Limb (tissue), 2 donors: Measurements from ENCODE around the gene BAZ2B.

Source experiments
- DNase-seq, 2 donors: peaks; one replicate each; pipeline ENCODE4 v3.0.0-alpha.2; 2016; ENCODE audit errors: extremely low spot score in 2 of 2

BAZ2B gene

DNA sequence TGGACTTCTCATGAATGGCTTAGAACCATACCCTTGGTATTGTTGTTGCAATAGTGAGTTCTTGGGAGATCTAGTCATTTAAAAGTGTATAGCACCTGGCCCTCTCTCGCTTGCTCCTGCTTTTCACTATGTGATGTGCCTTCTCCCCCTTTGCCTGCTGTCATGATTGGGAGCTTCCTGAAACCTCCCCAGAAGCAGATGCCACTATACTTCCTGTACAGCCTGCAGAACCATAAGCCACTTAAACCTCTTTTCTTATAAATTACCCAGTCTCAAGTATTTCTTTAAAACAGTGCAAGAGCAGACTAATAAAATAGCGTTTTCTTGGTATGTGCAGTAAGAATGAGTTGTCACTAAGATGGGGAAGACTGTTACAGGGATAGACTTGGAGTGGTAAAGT lies 31.6 kb downstream of the BAZ2B start:
- no peak for DNase-seq

DNA sequence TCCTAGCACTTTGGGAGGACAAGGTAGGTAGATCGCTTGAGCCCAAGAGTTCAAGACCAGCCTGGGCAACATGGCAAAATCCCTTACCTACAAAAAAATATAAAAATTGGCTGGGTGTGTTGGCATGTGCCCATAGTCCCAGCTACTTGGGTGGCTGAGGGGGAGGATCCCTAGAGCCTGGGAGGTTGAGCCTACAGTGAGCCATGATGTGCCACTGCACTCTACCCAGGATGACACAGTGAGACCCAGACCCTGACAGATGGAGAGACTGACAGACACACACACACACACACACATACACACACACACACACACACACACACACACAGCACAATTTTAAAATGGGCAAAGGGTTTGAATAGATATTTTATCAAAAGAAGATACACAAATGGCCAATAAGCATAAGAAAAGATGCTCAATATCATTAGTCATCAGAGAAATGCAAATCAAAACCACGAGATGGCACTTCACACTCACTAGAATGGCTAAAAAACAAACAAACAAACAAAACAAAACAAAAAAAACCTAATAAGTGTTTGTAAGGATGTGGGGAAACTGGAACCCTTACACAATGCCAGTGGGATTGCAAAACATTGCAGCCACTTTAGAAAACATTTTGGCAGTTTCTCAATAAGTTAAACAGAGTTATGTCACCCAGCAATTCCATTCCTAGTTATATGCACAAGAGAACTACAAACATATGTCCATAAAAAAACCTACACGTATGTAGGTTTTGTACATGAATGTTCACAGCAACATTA lies 42.3 kb downstream of the BAZ2B start:
- DNase-seq = no peak

DNA sequence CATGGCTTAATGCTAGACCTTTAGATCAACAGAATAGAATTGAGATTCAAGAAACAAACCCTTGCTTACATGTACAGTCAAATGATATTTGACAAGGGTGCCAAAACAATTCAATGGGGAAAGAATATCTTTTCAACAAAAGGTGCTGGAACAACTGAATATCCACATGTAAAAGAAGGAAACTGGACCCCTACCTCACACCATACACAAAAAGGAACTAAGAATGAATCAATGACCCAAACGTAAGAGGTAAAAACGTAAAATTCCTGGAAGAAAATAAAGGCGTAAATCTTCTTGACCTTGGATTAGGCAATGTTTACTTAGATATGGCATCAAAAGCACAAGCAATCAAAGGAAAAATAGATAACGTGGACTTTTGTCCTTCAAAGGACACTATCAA lies 43.1 kb downstream of the BAZ2B start:
- no peak for DNase-seq

DNA sequence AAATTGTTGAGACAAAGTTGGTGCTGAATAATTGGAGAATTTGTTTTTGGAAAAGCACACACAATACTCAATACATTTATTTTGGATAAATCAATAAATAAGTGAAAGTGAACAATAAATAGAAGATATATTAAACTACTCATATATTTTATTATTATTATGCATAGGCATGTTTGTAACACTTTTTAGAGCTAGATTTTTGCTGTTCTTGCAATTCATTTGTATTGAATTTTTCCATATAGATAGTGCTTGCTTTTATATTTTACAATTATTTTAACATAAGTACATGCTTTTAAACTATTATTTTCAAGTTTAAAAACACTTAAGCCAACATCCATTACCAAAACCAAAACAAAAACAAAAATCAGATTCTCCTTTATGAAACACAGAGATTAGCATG lies 43.9 kb downstream of the BAZ2B start:
- no peak for DNase-seq

DNA sequence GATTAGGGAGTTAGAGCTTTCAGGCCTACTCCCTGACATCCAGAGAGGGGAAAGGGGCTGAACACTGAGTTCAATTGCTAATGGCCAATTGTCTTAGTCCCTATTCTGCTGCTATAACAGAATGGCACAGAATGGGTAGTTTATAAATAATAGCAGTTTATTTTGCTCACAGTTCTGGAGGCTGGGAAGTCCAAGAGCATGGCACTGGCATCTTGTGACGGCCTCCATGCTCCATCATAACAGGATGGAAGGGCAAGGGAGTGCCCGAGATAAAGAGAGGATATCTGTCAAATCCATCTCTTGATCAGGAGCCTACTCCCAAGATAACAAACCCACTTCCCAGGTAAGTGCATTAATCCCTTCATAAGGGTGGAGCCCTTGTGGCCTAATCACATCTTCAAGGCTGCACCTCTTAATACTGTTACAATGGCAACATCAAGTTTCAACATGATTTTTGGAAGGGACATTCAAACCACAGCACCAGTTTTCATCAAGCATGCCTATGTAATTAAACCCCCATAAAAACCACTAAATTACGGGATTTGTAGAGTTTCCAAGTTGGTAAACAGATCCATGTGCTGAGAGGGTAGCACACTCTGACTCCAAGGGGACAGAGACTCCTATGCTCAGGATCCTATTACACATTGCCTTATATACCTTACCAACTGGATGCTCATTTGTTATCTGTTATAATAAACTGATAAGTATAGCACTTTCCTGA lies 44.6 kb downstream of the BAZ2B start:
- DNase-seq = no peak

DNA sequence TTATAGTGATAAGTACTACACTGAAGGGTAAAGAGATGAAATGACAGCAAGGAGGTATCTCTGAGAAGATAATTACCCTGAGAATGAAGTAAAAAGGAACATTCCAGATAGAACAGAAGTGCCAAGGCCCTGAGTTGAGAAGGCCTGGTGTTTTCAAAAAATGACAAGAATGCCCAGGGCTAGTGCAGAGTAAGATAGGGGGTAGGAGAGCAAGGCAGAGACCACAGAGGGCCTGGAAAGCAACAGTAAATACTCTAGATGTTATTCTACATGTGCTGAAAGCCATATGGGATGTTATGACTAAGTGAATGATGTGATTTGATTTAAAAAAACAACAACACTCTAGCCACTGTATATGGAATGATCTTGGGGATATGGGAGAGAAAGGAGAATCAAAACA lies 52.3 kb downstream of the BAZ2B start:
- no peak for DNase-seq

DNA sequence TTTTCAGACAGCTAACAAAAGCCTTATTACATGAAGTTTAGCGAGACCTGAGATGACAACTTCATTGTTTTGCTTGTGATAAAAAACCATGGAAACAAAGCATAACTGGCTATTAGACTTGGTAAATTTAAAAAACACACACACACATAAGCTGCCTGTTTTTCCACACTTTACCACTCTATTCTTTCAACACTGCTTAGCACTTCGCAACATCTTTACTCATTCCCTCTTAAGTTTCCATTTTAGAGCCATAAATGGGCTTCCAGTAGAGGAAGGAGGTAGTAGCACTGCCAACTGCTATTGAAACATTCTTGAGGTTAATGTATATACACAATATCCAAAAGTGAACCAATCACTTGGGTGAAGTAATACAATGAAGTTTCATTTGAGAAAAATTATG lies 54.1 kb downstream of the BAZ2B start:
- peak in 1 of 2 donors; percentile 10 for DNase-seq

DNA sequence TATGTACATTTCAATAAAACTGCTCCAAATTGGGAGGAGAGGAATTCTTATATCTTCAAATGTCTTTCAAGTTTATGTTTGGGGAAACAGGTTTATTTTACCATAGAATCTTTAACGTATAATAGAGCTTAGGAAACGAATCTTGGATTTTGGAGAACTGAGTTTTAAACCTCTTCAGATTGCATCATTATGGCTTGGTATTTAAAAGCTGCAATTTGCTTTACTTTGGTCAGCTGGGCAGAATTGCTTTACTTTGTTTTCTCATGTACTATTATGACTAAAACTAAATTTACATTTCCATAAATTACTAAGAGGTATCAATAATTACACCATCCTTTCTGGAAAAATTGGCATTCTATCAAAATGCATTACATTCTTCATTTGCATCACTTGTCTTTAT lies 54.6 kb downstream of the BAZ2B start:
- DNase-seq = no peak

DNA sequence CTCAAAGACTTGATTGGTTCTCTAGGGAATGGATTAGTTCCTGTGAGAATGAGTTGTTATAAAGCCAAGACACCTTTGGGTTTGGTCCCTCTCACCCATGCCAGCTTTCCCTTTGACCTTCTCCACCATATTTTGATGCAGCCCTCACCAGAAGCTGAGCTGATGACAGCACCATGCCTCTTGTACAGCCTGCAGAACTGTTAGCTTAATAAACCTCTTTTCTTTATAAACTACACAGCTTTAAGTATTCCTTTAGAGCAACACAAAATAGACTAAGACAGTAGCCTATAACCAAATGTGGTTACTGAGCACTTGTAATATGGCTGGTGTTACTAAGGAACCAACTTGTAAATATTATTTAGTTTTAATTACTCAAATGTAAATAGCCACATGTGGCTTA lies 55.1 kb downstream of the BAZ2B start:
- no peak for DNase-seq

DNA sequence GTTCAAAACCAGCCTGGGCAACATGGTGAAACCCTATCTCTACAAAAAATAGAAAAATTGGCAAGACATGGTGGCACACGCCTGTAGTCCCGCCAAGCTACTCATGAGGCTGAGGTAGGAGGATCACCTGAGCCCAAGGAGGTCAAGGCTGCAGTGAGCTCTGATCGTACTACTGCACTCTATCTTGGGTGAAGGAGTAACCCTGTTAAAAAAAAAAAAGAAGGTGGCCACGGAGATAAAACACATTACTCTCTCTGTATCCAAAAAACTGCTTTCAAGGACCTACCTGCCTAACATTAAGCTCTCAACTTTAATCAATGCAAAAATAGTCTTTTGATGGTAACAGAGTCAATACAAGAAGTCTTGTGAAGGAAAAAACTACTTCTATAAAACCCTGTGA lies 57.3 kb downstream of the BAZ2B start:
- no peak for DNase-seq

DNA sequence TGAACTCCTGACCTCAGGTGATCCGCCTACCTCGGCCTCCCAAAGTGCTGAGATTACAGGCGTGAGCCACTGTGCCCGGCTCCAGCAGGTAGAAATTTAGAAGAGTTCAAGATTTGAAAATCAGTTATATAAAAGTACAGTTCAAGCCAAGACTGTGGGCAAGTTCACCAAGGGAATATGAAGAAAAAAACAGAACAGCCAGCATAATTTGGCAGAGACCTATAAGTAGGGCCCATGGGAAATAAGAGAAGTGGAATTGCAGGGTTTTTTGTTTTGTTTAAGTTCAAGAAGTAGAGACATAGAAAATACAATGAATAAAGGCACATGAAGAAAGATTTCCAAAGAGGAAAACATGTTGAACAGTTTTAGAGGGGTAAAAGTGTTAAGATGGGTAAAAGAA lies 57.9 kb downstream of the BAZ2B start:
- no peak for DNase-seq

DNA sequence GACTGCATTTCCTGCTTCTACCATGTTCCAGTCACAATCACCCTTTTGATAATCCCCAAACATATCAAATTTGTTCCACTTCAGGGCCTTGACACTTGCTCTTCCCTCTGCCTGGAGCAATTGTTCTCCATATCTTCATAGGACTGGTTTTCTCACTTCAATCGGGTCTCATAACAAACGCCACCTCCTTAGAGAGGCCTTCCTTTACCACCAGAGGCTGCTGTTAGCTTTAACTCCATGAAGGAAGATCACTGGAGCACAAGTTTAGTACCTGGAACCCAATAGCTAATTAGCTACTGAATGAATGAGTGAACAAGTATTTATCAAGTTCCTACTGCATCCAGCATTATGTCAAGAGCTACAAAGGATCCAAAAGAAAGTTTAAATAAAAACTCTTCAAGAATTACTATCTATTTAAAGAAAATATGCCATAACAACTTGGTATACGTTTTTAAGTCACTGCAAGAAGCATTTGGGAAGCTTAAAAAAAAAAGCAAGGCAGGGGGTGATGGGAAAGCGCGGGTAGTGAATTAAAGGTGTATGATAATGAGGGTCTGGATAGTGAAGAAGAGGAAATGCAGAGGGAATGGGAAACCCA lies 58.8 kb downstream of the BAZ2B start:
- DNase-seq = no peak

DNA sequence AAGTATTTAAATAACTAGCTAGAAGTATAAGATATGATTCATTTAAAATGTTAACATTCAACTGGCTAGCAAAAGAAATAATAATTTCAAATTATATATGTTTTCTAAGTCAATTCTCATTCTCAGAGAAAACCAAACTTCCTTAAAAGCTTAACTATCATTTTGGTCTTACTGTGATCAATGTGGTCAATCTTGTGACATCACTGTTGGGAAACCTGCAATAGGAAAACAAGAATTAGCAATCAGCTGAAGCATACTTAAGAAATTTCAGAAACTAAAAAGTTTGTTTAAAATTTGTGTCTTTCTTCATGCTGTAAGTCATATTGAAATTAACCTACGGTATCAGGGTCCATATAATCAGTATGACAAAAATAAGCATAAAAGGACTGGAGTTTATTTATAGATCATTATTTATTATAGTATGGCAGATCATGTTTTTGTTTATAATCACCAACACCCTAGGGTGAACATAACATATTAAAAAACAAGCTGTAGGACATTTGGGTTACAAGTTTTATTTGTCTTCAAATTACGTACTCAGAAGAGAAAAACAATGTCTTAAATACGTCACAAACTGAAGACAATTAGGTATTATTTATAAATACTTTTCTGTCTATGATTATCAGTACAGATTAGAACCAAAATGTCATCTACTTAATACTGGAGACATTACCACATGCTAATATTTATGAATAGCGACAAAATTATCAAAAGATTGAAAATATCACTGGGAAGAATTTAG lies 60.5 kb downstream of the BAZ2B start:
- DNase-seq = no peak

DNA sequence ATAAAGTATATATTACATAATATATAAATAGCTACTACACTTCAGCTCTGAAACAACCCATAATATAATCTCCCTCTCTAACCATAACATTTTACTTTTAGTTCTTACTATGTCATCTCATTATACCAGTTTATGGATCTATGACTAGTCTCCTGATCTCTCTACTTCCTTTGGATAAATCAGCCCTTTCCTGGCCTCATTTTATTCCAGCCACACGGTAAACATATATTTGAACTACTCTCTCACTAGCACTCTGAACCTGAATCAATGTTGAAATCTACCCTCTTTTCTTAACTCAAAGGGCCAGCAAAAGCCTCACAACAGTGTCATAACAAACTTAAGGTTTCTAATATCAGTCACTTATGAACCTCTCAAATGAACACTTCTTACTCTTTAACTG lies 62.6 kb downstream of the BAZ2B start:
- no peak for DNase-seq

DNA sequence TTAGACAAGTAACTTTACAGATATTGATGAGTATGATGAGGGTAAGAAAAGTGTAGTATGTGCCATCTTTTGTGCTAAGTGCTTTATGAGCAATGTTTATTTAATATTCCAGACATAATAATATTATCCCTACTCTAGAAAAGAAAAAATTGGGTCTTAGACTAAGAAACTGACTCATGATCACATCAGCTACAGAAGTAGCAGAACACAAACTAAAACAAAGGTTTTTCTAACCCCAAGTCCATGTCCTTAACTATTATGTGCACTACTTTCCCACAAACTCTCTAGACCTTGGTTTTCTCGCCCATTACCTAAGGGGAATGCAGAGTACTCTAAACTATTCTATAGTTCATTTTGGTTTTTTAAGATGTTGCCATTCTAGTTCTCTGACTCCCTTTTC lies 64.5 kb downstream of the BAZ2B start:
- no peak for DNase-seq

DNA sequence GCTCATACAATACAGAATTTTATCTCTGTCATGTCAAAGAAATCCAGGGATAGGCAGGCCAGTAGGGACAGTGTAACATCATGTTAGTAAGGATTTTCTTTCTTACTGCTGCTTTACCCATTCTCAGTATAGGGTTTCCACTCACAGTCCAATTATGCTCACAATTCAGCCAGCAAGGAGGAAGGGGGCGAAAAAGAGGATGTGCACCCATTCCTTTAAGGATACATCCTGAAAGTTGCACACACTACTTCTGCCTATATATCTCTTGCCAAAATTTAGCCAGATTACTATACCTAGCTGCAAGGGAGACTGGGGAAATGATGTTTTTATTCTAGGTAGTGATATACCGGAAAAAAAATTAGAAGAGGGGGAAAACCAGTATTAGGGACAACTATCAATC lies 66.1 kb downstream of the BAZ2B start:
- no peak for DNase-seq

DNA sequence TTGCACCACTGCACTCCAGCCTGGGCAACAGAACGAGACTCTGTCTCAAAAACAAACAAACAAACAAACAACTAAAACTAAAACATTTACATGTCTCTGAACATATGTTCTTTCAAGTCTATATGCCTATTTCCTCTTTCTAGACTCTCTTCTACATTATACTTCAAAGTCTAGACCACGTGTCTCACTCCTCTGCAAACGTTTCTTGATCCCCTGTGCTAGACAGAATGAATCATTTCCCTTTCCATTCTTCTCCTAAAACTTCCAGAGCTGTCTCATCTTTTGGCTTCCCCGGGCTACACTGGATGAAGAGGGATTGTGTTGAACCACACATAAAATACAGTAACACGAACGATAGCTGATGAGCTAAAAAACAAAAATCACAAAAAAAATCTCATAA lies 67.1 kb downstream of the BAZ2B start:
- DNase-seq = no peak

DNA sequence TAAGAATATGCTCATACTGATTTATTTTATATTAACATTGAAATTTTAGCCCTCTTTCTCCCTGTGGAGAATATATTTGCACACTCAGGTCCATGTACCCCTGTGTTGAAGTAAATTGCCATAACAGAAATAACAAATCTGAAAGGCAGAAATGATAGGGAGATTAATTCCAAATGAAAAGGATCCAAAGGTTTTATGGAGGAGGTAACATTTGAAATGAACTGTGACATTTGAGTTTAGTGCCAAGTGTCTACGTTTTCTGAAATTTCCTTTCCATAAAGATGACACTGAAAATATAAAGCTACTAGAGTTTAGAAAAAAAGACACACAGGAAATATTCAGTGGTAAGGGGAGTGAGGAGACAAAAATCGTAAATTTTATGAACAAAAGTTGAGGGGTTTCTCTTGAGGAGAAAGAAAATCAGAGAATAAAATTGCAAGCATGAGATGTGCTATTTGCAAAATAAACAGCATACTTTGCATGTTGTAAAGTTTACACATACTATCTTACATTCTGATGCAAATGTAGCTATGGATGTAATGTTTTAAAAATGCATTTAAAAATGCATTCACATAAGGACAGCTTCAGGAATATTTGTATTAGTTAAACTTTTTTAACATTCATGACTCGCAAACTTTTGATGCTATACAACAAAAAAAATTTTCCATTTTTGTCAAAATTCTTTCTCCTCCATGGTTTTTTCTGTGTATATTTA lies 69.5 kb downstream of the BAZ2B start:
- DNase-seq = no peak

DNA sequence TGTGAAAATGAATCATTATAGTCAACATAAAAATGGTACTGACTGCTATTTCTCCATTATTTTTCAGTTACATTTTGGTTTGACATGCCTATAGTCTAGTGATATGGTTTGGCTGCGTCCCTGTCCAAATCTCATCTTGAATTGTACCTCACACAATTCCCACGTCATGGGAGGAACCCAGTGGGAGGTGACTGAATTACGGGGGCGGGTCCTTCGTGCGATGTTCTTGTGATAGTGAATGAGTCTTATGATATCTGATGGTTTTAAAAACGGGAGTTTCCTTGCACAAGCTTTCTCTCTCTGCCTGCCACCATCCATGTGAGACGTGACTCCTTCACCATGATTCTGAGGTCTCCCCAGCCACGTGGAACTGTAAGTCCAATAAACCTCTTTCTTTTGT lies 70.3 kb downstream of the BAZ2B start:
- DNase-seq = no peak

DNA sequence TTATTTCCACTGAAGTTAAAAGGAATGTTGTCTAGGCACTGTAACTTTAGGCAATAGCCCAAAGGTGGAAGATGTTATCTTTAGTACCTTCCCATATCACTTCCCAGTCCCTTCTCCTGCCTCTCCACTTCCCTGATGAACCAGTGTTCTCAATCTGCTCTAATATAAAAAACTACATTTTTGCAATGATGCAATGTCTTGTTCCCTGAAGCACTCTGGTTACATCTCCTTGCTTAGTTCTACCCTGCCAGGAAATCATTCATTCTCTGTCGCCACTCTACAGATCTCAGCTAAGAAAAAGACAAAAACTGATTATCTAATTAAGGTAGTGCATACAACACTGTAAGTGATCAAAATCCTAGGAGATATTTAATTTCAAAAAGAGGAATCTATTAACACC lies 71.3 kb downstream of the BAZ2B start:
- DNase-seq = no peak

DNA sequence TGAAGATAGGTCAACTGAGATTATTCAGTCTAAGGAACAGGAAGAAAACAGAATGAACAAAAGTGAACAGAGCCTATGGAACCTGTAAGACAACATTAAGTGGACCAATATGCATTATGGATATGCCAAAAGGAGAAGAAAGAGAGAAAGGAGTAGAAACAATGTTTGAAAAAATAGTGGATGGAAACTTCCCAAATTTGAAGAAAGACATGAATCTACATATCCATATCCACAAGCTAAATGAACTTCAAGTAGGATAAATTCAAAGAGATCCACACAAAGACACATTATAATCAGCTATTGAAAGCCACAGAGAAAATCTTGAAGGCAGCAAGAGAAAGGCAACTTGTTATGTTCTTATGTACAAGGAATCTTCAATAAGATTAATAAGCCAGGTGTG lies 74.2 kb downstream of the BAZ2B start:
- no peak for DNase-seq

DNA sequence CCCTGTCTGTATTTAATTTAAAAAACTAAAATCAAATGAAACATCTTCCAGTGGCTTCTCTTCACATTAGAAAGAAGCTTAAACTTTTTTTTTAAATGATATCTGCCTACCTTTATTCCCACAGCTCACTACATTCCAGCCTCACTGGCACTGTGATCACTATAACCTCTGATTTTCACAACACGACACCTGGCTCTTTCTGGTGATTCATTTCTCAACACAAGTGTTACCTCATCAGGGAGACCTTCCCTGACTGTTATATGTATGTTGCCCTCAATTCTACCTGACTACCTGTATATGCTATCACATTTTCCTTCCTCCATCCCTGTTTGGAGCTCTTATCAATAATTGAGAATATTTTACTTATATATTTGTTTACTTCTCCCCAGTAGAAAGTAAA lies 76.6 kb downstream of the BAZ2B start:
- no peak for DNase-seq
